Measurements from ENCODE around the gene ABCC1. TPM values are rescaled to one million over a fixed set of nuclear protein-coding genes. Genes with fewer than 3 reads are reported as not detected.
A peak's percentile ranks its signal among the peaks of the same experiment; 100 is the strongest.

ABCC1 gene
- total RNA-seq, 1 experiment from 2014 or later: 46.3 TPM

- Mint-ChIP-seq H3K27me3 (ENCODE audit: unreplicated experiment) (no peaks in the 10 kb centered on the region), H3K27ac (ENCODE audit: unreplicated experiment) (no peak overlapping the region), H3K4me1 (ENCODE audit: low read depth, unreplicated experiment) (peaks cover 7% of the 10 kb centered on the region), H3K9me3 (ENCODE audit: low read depth, unreplicated experiment) (no peaks in the 10 kb centered on the region), H3K36me3 (ENCODE audit: insufficient read depth, unreplicated experiment) (peaks cover 49% of the 10 kb centered on the region), H3K4me3 (ENCODE audit: low read depth, unreplicated experiment) (no peak overlapping the region)
- intact Hi-C loops (cut with micrococcal nuclease; ENCODE audit: unreplicated experiment): no loop called here
- no peak for DNase-seq
- CTCF ChIA-PET: no interaction called here
- no peak for TF ChIP-seq CTCF (IDR thresholded peaks at IDR 0.05; ENCODE audit: unreplicated experiment)
- no TSS peak for BruUV-seq (replicated peaks)
These were observed 131.1 kb downstream of the ABCC1 start for GRCh38 chr16:16080465-16081065.

- CTCF ChIA-PET: no interaction called here
These were observed 131.7 kb downstream of the ABCC1 start for GRCh38 chr16:16081141-16081540.

GRCh38 chr16:16082255-16082654 is 132.8 kb downstream of the ABCC1 start:
- CTCF ChIA-PET: no interaction called here
- Mint-ChIP-seq H3K27ac (ENCODE audit: unreplicated experiment) (no peak overlapping the region), H3K27me3 (ENCODE audit: unreplicated experiment) (no peaks in the 10 kb centered on the region), H3K36me3 (ENCODE audit: insufficient read depth, unreplicated experiment) (peaks cover 48% of the 10 kb centered on the region), H3K4me3 (ENCODE audit: low read depth, unreplicated experiment) (no peak overlapping the region), H3K4me1 (ENCODE audit: low read depth, unreplicated experiment) (no peaks in the 10 kb centered on the region), H3K9me3 (ENCODE audit: low read depth, unreplicated experiment) (no peaks in the 10 kb centered on the region)
- BruUV-seq (replicated peaks): no TSS peak
- no peak for DNase-seq
- no peak for TF ChIP-seq CTCF (IDR thresholded peaks at IDR 0.05; ENCODE audit: unreplicated experiment)
- intact Hi-C loops (cut with micrococcal nuclease; ENCODE audit: unreplicated experiment): no loop called here

More at GRCh38 chr16:16081141-16081540, 131.7 kb downstream of the ABCC1 start:
- H3K36me3 Mint-ChIP-seq (ENCODE audit: insufficient read depth, unreplicated experiment): peaks cover 44% of the 10 kb centered on the region
- DNase-seq: no peak
- H3K9me3 Mint-ChIP-seq (ENCODE audit: low read depth, unreplicated experiment): no peaks in the 10 kb centered on the region
- intact Hi-C loops (cut with micrococcal nuclease; ENCODE audit: unreplicated experiment): no loop called here
- H3K27me3 Mint-ChIP-seq (ENCODE audit: unreplicated experiment): no peaks in the 10 kb centered on the region
- no TSS peak for BruUV-seq (replicated peaks)
- no peak for TF ChIP-seq CTCF (IDR thresholded peaks at IDR 0.05; ENCODE audit: unreplicated experiment)
- H3K27ac Mint-ChIP-seq (ENCODE audit: unreplicated experiment): no peak overlapping the region
- peaks cover 6% of the 10 kb centered on the region for H3K4me1 Mint-ChIP-seq (ENCODE audit: low read depth, unreplicated experiment)
- H3K4me3 Mint-ChIP-seq (ENCODE audit: low read depth, unreplicated experiment): no peak overlapping the region

- no peak overlapping the region for H3K4me3 Mint-ChIP-seq (ENCODE audit: low read depth, unreplicated experiment)
- H3K36me3 Mint-ChIP-seq (ENCODE audit: insufficient read depth, unreplicated experiment): peaks cover 47% of the 10 kb centered on the region
- H3K27ac Mint-ChIP-seq (ENCODE audit: unreplicated experiment): no peak overlapping the region
- CTCF ChIA-PET: interaction anchor here (1.1 kb wide), 1 partner anchor 13 kb away, joined by 3 read pairs; no protein-coding TSS in a partner anchor
- no peaks in the 10 kb centered on the region for H3K4me1 Mint-ChIP-seq (ENCODE audit: low read depth, unreplicated experiment)
- no peaks in the 10 kb centered on the region for H3K27me3 Mint-ChIP-seq (ENCODE audit: unreplicated experiment)
- DNase-seq: peak; percentile 50
- BruUV-seq (replicated peaks): no TSS peak
- TF ChIP-seq CTCF (IDR thresholded peaks at IDR 0.05; ENCODE audit: unreplicated experiment): no peak
- H3K9me3 Mint-ChIP-seq (ENCODE audit: low read depth, unreplicated experiment): no peaks in the 10 kb centered on the region
- intact Hi-C loops (cut with micrococcal nuclease; ENCODE audit: unreplicated experiment): no loop called here
These were observed 134.2 kb downstream of the ABCC1 start for GRCh38 chr16:16083421-16084156.

Measured in Calu3 (cell line).